Mammary epithelial cell (primary cell): ENCODE results near the gene MPEG1.

Experiments
- EZH2 ChIP-seq: IDR thresholded peaks from 2 replicates; pipeline ENCODE4 v1.6.1; 2012; ENCODE audit warnings: low read length, inconsistent platforms, borderline replicate concordance
- TF ChIP-seq, protein P1 (sequence below), 2 donors: IDR thresholded peaks in 1 of 2; conservative IDR thresholded peaks in 1 of 2; 2 replicates each; pipeline ENCODE4 v1.5.1; 2011 to 2012; ENCODE audit warnings: inconsistent platforms in 2 of 2, low read length in 2 of 2, mild to moderate bottlenecking in 2 of 2, control low read depth in 1 of 2, low read depth in 1 of 2; ENCODE audit not compliant: insufficient read depth in 1 of 2; ENCODE audit errors: extremely low read depth in 1 of 2

GRCh38 chr11:59259047-59259446 is 46.3 kb upstream of the MPEG1 start:
- TF ChIP-seq, protein P1, sequence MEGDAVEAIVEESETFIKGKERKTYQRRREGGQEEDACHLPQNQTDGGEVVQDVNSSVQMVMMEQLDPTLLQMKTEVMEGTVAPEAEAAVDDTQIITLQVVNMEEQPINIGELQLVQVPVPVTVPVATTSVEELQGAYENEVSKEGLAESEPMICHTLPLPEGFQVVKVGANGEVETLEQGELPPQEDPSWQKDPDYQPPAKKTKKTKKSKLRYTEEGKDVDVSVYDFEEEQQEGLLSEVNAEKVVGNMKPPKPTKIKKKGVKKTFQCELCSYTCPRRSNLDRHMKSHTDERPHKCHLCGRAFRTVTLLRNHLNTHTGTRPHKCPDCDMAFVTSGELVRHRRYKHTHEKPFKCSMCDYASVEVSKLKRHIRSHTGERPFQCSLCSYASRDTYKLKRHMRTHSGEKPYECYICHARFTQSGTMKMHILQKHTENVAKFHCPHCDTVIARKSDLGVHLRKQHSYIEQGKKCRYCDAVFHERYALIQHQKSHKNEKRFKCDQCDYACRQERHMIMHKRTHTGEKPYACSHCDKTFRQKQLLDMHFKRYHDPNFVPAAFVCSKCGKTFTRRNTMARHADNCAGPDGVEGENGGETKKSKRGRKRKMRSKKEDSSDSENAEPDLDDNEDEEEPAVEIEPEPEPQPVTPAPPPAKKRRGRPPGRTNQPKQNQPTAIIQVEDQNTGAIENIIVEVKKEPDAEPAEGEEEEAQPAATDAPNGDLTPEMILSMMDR (conservative IDR thresholded peaks at IDR 0.05 in 1 of 2, IDR thresholded peaks at IDR 0.05 in 1 of 2; ENCODE audit: extremely low read depth in 1 of 2, insufficient read depth in 1 of 2, low read depth in 1 of 2, low read length in 2 of 2): no peak
- TF ChIP-seq EZH2: no peak
